Liver (tissue), 9 donors: Measurements from ENCODE around the gene CALHM5. TPM values are rescaled to one million over a fixed set of nuclear protein-coding genes. Genes with fewer than 3 reads are reported as not detected.

Experiments
- DNase-seq: peaks from one replicate; pipeline ENCODE4 v3.0.0-alpha.2; 2017; ENCODE audit warnings: low spot score
- H3K27ac ChIP-seq, 2 donors: one replicate each; pipeline ENCODE4 v1.7.0; 2013; ENCODE audit warnings: inconsistent platforms in 2 of 2, low read length in 2 of 2, control low read depth in 1 of 2, low read depth in 1 of 2, mild to moderate bottlenecking in 1 of 2
- H3K27me3 ChIP-seq, 4 donors: one replicate each; pipeline versions ENCODE4 v1.6.1 to v1.7.0; 2013; ENCODE audit warnings: low read length in 3 of 4, inconsistent platforms in 1 of 4, mild to moderate bottlenecking in 1 of 4, moderate library complexity in 1 of 4; ENCODE audit not compliant: control insufficient read depth in 4 of 4, insufficient read depth in 4 of 4
- H3K36me3 ChIP-seq, 4 donors: one replicate each; pipeline versions ENCODE4 v1.6.1 to v1.7.0; 2013; ENCODE audit warnings: low read length in 3 of 4, mild to moderate bottlenecking in 3 of 4, low read depth in 1 of 4, moderate library complexity in 1 of 4; ENCODE audit not compliant: control insufficient read depth in 4 of 4, insufficient read depth in 3 of 4
- H3K4me1 ChIP-seq, 4 donors: one replicate each; pipeline versions ENCODE4 v1.6.1 to v1.7.0; 2013; ENCODE audit warnings: low read length in 3 of 4, mild to moderate bottlenecking in 3 of 4, moderate library complexity in 1 of 4; ENCODE audit not compliant: control insufficient read depth in 4 of 4, insufficient read depth in 4 of 4
- H3K4me3 ChIP-seq, 3 donors: one replicate each; pipeline versions ENCODE4 v1.6.1 to v1.7.0; 2013; ENCODE audit warnings: low read length in 3 of 3, control low read depth in 1 of 3, low read depth in 1 of 3, mild to moderate bottlenecking in 1 of 3
- H3K9ac ChIP-seq, 2 donors: one replicate each; pipeline ENCODE4 v1.7.0; 2013; ENCODE audit warnings: low read length in 2 of 2, mild to moderate bottlenecking in 2 of 2, moderate library complexity in 2 of 2, control low read depth in 1 of 2, low read depth in 1 of 2
- H3K9me3 ChIP-seq, 4 donors: one replicate each; pipeline versions ENCODE4 v1.6.1 to v1.7.0; 2013; ENCODE audit warnings: low read length in 3 of 4; ENCODE audit not compliant: control insufficient read depth in 4 of 4
- EGR1 ChIP-seq, 2 donors: IDR thresholded peaks; 2 replicates each; pipeline ENCODE4 v1.6.1; 2016 to 2018; ENCODE audit warnings: antibody characterized with exemption in 2 of 2, low read depth in 2 of 2
- FOXA1 ChIP-seq: IDR thresholded peaks from 2 replicates; pipeline ENCODE4 v1.6.1; 2016; ENCODE audit warnings: antibody characterized with exemption
- FOXA2 ChIP-seq: IDR thresholded peaks from 2 replicates; pipeline ENCODE4 v1.6.1; 2016; ENCODE audit warnings: antibody characterized with exemption
- GABPA ChIP-seq, 2 donors: IDR thresholded peaks in 1 of 2; conservative IDR thresholded peaks in 1 of 2; 2 replicates each; pipeline ENCODE4 v1.6.1; 2016; ENCODE audit warnings: antibody characterized with exemption in 2 of 2, mild to moderate bottlenecking in 1 of 2, moderate library complexity in 1 of 2
- HNF4A ChIP-seq, 2 donors: conservative IDR thresholded peaks; 2 replicates each; pipeline ENCODE4 v1.6.1; 2016; ENCODE audit warnings: antibody characterized with exemption in 2 of 2, mild to moderate bottlenecking in 2 of 2
- NR2F2 ChIP-seq: IDR thresholded peaks from 2 replicates; pipeline ENCODE4 v1.6.1; 2016; ENCODE audit warnings: antibody characterized with exemption
- RAD21 ChIP-seq, 2 donors: IDR thresholded peaks; 2 replicates each; pipeline ENCODE4 v1.6.1; 2016; ENCODE audit warnings: antibody characterized with exemption in 2 of 2, mild to moderate bottlenecking in 2 of 2
- SP1 ChIP-seq: IDR thresholded peaks from 2 replicates; pipeline ENCODE4 v1.6.1; 2018; ENCODE audit warnings: antibody characterized with exemption, mild to moderate bottlenecking
- TAF1 ChIP-seq: conservative IDR thresholded peaks from 2 replicates; pipeline ENCODE4 v1.6.1; 2016; ENCODE audit warnings: antibody characterized with exemption, mild to moderate bottlenecking
- WGBS: extraction: QIAGEN DNeasy Blood & Tissue Kit; methylation state at CpG from one replicate; pipeline ENCODE4 v1.1.7; 2013; 5-methylcytosine and 5-hydroxymethylcytosine counted together
- polyA plus RNA-seq, 2 donors: library from polyadenylated mRNA; stranded (reverse) in 1 of 2; unstranded in 1 of 2; fragments of 200-250 nt in 1 of 2; fragments of >200 nt in 1 of 2; fragmentation: Nextera tagmentation in 1 of 2; extraction: Ambion mirVana in 1 of 2; gene quantifications; one replicate each; pipeline versions ENCODE4 v1.2.1 to v1.2.3, GENCODE V29; 2013 to 2015
- total RNA-seq, 2 donors: library from RNA; depleted of rRNA; stranded (reverse); fragments of >200 nt; gene quantifications; one replicate each; pipeline ENCODE4 v1.2.3, GENCODE V29; 2014
- TF ChIP-seq, protein P1 (sequence below): IDR thresholded peaks from 2 replicates; pipeline ENCODE4 v1.6.1; 2016; ENCODE audit warnings: antibody characterized with exemption, mild to moderate bottlenecking
- donor health status: healthy.
- donor health status: healthy.
- donor health status: healthy.
- donor health status: healthy.
- donor health status: healthy.

Gene CALHM5
- total and polyA plus RNA-seq, 4 donors = 0.07 to 0.59 (median 0.45) TPM

DNA sequence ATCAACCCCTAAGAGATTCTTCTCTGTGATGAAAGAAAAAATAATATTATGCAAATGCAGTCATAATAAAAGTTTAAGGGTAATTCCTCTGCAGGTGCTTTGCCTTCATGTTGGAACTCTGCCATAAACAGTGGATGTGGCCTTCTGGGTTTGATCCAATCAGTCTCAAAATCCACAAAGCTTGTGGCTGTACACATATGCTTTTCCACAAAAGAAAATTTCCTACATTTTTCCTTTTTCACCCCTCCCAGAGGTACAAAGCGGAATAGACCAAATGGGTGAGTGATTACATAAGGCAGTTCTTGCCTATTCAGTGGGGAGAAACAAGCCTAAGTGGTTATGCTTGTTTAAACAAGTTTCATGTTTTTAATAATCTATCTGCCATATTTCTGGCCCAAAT lies 16.7 kb downstream of the CALHM5 start:
- WGBS = 86% methylated on average over 1 of the region's 1 CpG
- no peak overlapping the region for H3K4me3 ChIP-seq
- no peak for DNase-seq
- no peak overlapping the region for H3K27ac ChIP-seq
- H3K36me3 ChIP-seq = no peaks in the 10 kb centered on the region
- no peaks in the 10 kb centered on the region for H3K9me3 ChIP-seq
- H3K9ac ChIP-seq = no peak overlapping the region
- no peaks in the 10 kb centered on the region for H3K4me1 ChIP-seq
- no peaks in the 10 kb centered on the region for H3K27me3 ChIP-seq
- TF ChIP-seq NR2F2 (no peak), FOXA2 (no peak), GABPA (IDR thresholded peaks at IDR 0.05 in 1 of 2, conservative IDR thresholded peaks at IDR 0.05 in 1 of 2) (no peak), TAF1 (no peak), HNF4A (conservative IDR thresholded peaks at IDR 0.05) (no peak), RAD21 (IDR thresholded peaks at IDR 0.05) (no peak)

GRCh38 chr6:116528780-116529179 lies 17.3 kb downstream of the CALHM5 start:
- Histone ChIP-seq H3K9ac (no peak overlapping the region), H3K4me1 (no peaks in the 10 kb centered on the region), H3K27me3 (no peaks in the 10 kb centered on the region), H3K36me3 (no peaks in the 10 kb centered on the region), H3K9me3 (no peaks in the 10 kb centered on the region), H3K27ac (no peak overlapping the region), H3K4me3 (no peak overlapping the region)
- no peak for TF ChIP-seq NR2F2
- TF ChIP-seq FOXA1 = no peak
- WGBS = 77% methylated on average over 3 of the region's 3 CpGs
- no peak for DNase-seq

DNA sequence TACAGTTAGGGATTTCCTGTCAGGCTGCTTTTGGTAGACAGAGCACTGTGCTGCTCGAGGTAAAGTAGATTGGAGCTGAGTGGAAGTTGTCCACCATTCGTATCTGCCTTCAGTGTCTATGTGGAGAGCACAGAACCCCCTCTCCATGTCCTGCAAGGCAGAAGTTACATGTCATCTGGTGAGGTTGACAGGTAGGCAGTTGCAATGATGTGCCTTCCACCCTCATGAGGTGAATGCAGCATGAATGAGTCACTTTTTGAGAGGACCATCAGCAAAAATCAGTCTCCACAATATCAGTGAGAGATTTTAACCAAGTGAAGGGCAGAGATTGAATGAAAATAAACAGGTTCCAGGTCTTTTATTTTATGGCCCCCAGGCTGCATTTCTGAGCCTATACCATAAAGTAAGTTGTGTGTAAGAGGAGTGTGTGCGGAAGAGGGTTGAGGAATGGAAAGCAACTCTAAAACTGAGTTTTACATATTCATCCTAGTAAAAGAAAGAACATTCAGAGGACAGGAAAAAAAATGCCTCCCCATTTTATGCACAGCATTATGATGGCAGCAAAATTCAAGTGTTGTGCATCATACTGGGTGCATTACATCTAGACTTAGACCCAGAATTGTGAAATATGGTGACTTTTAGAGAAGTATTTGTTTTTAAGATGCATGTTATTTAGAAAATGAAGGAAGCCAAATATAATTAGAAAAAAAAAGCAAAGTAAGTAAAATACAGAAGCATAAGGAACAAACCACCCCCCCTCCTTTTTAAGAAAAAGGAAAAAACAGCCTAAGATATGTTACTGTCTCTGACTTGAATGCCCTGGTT lies 18.2 kb downstream of the CALHM5 start:
- Histone ChIP-seq H3K4me3 (no peak overlapping the region), H3K27ac (no peak overlapping the region), H3K27me3 (no peaks in the 10 kb centered on the region), H3K9me3 (no peaks in the 10 kb centered on the region), H3K36me3 (no peaks in the 10 kb centered on the region), H3K9ac (no peak overlapping the region), H3K4me1 (no peaks in the 10 kb centered on the region)
- 79% methylated on average over 3 of the region's 3 CpGs for WGBS
- DNase-seq = no peak
- TF ChIP-seq, protein P1, sequence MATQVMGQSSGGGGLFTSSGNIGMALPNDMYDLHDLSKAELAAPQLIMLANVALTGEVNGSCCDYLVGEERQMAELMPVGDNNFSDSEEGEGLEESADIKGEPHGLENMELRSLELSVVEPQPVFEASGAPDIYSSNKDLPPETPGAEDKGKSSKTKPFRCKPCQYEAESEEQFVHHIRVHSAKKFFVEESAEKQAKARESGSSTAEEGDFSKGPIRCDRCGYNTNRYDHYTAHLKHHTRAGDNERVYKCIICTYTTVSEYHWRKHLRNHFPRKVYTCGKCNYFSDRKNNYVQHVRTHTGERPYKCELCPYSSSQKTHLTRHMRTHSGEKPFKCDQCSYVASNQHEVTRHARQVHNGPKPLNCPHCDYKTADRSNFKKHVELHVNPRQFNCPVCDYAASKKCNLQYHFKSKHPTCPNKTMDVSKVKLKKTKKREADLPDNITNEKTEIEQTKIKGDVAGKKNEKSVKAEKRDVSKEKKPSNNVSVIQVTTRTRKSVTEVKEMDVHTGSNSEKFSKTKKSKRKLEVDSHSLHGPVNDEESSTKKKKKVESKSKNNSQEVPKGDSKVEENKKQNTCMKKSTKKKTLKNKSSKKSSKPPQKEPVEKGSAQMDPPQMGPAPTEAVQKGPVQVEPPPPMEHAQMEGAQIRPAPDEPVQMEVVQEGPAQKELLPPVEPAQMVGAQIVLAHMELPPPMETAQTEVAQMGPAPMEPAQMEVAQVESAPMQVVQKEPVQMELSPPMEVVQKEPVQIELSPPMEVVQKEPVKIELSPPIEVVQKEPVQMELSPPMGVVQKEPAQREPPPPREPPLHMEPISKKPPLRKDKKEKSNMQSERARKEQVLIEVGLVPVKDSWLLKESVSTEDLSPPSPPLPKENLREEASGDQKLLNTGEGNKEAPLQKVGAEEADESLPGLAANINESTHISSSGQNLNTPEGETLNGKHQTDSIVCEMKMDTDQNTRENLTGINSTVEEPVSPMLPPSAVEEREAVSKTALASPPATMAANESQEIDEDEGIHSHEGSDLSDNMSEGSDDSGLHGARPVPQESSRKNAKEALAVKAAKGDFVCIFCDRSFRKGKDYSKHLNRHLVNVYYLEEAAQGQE = no peak
- no peak for TF ChIP-seq SP1
- no peak for TF ChIP-seq GABPA (IDR thresholded peaks at IDR 0.05 in 1 of 2, conservative IDR thresholded peaks at IDR 0.05 in 1 of 2)
- no peak for TF ChIP-seq NR2F2
- no peak for TF ChIP-seq EGR1 (IDR thresholded peaks at IDR 0.05; ENCODE audit: low read depth in 2 of 2)
- TF ChIP-seq HNF4A (conservative IDR thresholded peaks at IDR 0.05) = no peak
